Measurements from ENCODE around the gene KCNQ1. TPM values are rescaled to one million over a fixed set of nuclear protein-coding genes. Genes with fewer than 3 reads are reported as not detected.

The KCNQ1 gene
- total and polyA plus RNA-seq, 2 of the 13 experiments (the other 11 are each of a cell fraction or from before 2014, with no cell fraction given), result 0.02 to 0.08 TPM

DNA sequence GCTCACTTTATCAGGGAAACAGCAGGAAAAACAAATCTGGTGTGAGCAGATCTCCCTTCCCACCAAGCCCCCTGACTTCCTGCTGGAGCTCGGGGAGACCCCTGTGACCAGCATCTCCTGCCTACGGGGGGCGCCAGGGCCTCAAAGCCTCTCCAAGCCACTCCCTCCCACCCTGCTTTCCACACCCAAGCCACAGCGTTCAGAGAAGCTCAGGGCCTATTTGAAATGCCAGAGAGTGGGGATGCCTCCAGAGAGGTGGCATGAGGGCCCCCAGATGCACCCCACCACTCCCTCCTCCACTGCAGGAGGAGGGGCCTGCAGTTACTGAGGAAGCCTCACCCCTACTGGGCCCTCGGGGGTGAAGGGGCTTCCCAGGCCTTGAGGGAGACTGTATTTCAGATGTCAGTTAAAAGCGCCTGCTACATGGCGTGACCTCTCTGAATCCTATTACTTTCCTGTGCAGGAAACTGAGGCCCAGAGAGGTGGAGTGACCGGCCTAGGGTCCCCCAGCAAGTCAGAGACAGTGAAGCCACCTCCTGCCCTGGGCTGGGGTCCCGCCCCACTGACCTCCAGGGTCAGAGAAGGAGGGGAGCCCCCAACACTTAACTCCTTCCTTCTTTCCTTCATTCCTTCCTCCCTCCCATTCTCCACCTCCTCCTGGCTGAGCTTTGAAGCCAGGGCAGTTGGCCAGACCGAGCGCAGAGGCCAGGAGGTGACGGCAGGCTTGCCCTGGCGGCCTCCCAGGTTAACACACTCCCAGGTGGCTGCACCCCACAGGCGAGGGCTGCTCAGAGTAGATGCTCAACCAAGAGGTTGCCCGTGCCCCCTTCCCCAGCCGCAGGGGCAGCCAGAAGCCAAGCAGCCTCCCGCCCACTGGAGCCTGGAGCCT, 446.8 kb downstream of the KCNQ1 start (continued):
- TF ChIP-seq FOXO4 (CRISPR knock-in tag; conservative IDR thresholded peaks at IDR 0.05) (no peak), ATRX (CRISPR knock-in tag; IDR thresholded peaks at IDR 0.05; ENCODE audit: borderline replicate concordance) (no peak), RNF219 (CRISPR knock-in tag; IDR thresholded peaks at IDR 0.05) (no peak), ZNF274 (CRISPR knock-in tag; IDR thresholded peaks at IDR 0.05) (no peak), ZNF607 (CRISPR knock-in tag; IDR thresholded peaks at IDR 0.05; ENCODE audit: borderline replicate concordance) (no peak), MED1 (CRISPR knock-in tag; IDR thresholded peaks at IDR 0.05) (no peak), IKZF1 (IDR thresholded peaks at IDR 0.05) (no peak), ZNF766 (CRISPR knock-in tag; IDR thresholded peaks at IDR 0.05; ENCODE audit: borderline replicate concordance) (no peak), ZNF432 (CRISPR knock-in tag; IDR thresholded peaks at IDR 0.05; ENCODE audit: borderline replicate concordance) (no peak), ZNF629 (CRISPR knock-in tag; conservative IDR thresholded peaks at IDR 0.05) (no peak), HNRNPH1 (optimal IDR thresholded peaks at IDR 0.05; ENCODE audit: low read depth, low read length) (no peak), ZNF768 (CRISPR knock-in tag; IDR thresholded peaks at IDR 0.05) (peak; percentile 82), NFKB2 (CRISPR knock-in tag; IDR thresholded peaks at IDR 0.05; ENCODE audit: borderline replicate concordance) (0 out of 2 replicates have a peak, but pooled peaks have one; percentile 2), ZNF263 (CRISPR knock-in tag; IDR thresholded peaks at IDR 0.05) (no peak), MTA1 (CRISPR knock-in tag; IDR thresholded peaks at IDR 0.05; ENCODE audit: borderline replicate concordance) (no peak), SP2 (CRISPR knock-in tag; IDR thresholded peaks at IDR 0.05) (no peak), FOXM1 (CRISPR knock-in tag; IDR thresholded peaks at IDR 0.05) (no peak)
- TF ChIP-seq, protein P1, sequence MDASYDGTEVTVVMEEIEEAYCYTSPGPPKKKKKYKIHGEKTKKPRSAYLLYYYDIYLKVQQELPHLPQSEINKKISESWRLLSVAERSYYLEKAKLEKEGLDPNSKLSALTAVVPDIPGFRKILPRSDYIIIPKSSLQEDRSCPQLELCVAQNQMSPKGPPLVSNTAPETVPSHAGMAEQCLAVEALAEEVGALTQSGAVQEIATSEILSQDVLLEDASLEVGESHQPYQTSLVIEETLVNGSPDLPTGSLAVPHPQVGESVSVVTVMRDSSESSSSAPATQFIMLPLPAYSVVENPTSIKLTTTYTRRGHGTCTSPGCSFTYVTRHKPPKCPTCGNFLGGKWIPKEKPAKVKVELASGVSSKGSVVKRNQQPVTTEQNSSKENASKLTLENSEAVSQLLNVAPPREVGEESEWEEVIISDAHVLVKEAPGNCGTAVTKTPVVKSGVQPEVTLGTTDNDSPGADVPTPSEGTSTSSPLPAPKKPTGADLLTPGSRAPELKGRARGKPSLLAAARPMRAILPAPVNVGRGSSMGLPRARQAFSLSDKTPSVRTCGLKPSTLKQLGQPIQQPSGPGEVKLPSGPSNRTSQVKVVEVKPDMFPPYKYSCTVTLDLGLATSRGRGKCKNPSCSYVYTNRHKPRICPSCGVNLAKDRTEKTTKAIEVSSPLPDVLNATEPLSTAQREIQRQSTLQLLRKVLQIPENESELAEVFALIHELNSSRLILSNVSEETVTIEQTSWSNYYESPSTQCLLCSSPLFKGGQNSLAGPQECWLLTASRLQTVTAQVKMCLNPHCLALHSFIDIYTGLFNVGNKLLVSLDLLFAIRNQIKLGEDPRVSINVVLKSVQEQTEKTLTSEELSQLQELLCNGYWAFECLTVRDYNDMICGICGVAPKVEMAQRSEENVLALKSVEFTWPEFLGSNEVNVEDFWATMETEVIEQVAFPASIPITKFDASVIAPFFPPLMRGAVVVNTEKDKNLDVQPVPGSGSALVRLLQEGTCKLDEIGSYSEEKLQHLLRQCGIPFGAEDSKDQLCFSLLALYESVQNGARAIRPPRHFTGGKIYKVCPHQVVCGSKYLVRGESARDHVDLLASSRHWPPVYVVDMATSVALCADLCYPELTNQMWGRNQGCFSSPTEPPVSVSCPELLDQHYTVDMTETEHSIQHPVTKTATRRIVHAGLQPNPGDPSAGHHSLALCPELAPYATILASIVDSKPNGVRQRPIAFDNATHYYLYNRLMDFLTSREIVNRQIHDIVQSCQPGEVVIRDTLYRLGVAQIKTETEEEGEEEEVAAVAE (CRISPR knock-in tag; IDR thresholded peaks at IDR 0.05; ENCODE audit: borderline replicate concordance), result no peak
- TF ChIP-seq, protein P2, sequence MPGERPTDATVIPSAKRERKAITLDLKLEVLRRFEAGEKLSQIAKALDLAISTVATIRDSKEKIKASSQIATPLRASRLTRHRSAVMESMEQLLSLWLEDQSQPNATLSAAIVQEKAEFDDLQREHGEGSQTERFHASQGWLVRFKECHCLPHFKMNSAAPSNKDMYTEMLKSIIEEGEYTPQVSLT (CRISPR knock-in tag; IDR thresholded peaks at IDR 0.05; ENCODE audit: borderline replicate concordance, low read depth), result no peak
- TF ChIP-seq, protein P3, sequence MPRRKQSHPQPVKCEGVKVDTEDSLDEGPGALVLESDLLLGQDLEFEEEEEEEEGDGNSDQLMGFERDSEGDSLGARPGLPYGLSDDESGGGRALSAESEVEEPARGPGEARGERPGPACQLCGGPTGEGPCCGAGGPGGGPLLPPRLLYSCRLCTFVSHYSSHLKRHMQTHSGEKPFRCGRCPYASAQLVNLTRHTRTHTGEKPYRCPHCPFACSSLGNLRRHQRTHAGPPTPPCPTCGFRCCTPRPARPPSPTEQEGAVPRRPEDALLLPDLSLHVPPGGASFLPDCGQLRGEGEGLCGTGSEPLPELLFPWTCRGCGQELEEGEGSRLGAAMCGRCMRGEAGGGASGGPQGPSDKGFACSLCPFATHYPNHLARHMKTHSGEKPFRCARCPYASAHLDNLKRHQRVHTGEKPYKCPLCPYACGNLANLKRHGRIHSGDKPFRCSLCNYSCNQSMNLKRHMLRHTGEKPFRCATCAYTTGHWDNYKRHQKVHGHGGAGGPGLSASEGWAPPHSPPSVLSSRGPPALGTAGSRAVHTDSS (CRISPR knock-in tag; conservative IDR thresholded peaks at IDR 0.05), result no peak

Measured in HepG2 (cell line).